ENCODE results near the gene TMEM59L.

TMEM59L gene

GRCh38 chr19:18636969-18637629, 24.4 kb downstream of the TMEM59L start, which contains the start of gene KLHL26:
TSS of gene KLHL26 (plus strand) at chr19:18637028. CDS start at chr19:18637055, 27 bp downstream.
- in situ Hi-C loops (cut with MboI; ENCODE audit: low sequenced_read_pairs) = no loop called here

- in situ Hi-C loops (cut with MboI; ENCODE audit: low sequenced_read_pairs) = no loop called here
These were observed 25.3 kb downstream of the TMEM59L start for GRCh38 chr19:18637673-18638630.

- in situ Hi-C loops (cut with MboI; ENCODE audit: low sequenced_read_pairs) = no loop called here
These were observed 27.1 kb downstream of the TMEM59L start for GRCh38 chr19:18639706-18640243.

- in situ Hi-C loops (cut with MboI; ENCODE audit: low sequenced_read_pairs) = no loop called here
These were observed 31.7 kb downstream of the TMEM59L start for GRCh38 chr19:18644196-18645034.

- in situ Hi-C loops (cut with MboI; ENCODE audit: low sequenced_read_pairs) = no loop called here
These were observed 32.4 kb downstream of the TMEM59L start for GRCh38 chr19:18645035-18645511.

GRCh38 chr19:18646535-18647370, 34.1 kb downstream of the TMEM59L start:
- in situ Hi-C loops (cut with MboI; ENCODE audit: low sequenced_read_pairs) = no loop called here

GRCh38 chr19:18647371-18647767, 34.7 kb downstream of the TMEM59L start:
- in situ Hi-C loops (cut with MboI; ENCODE audit: low sequenced_read_pairs) = no loop called here

GRCh38 chr19:18647807-18648206, 35.1 kb downstream of the TMEM59L start:
- in situ Hi-C loops (cut with MboI; ENCODE audit: low sequenced_read_pairs) = no loop called here

- in situ Hi-C loops (cut with MboI; ENCODE audit: low sequenced_read_pairs) = no loop called here
These were observed 36.3 kb downstream of the TMEM59L start for GRCh38 chr19:18648973-18649315.

GRCh38 chr19:18649371-18650020, 36.8 kb downstream of the TMEM59L start:
- in situ Hi-C loops (cut with MboI; ENCODE audit: low sequenced_read_pairs) = no loop called here

- in situ Hi-C loops (cut with MboI; ENCODE audit: low sequenced_read_pairs) = no loop called here
These were observed 37.3 kb downstream of the TMEM59L start for GRCh38 chr19:18650021-18650390.

- in situ Hi-C loops (cut with MboI; ENCODE audit: low sequenced_read_pairs) = no loop called here
These were observed 37.9 kb downstream of the TMEM59L start for GRCh38 chr19:18650468-18651041.

- in situ Hi-C loops (cut with MboI; ENCODE audit: low sequenced_read_pairs) = no loop called here
These were observed 38.6 kb downstream of the TMEM59L start for GRCh38 chr19:18651300-18651699.

- in situ Hi-C loops (cut with MboI; ENCODE audit: low sequenced_read_pairs) = no loop called here
These were observed 39.1 kb downstream of the TMEM59L start for GRCh38 chr19:18651733-18652132.

GRCh38 chr19:18653853-18654252, 41.2 kb downstream of the TMEM59L start:
- in situ Hi-C loops (cut with MboI; ENCODE audit: low sequenced_read_pairs) = no loop called here

- in situ Hi-C loops (cut with MboI; ENCODE audit: low sequenced_read_pairs) = no loop called here
These were observed 41.8 kb downstream of the TMEM59L start for GRCh38 chr19:18654469-18654868.

GRCh38 chr19:18655173-18655844, 42.6 kb downstream of the TMEM59L start:
- in situ Hi-C loops (cut with MboI; ENCODE audit: low sequenced_read_pairs) = no loop called here

- in situ Hi-C loops (cut with MboI; ENCODE audit: low sequenced_read_pairs) = no loop called here
These were observed 43.8 kb downstream of the TMEM59L start for GRCh38 chr19:18656337-18657086.
